OCI-LY1 (cell line): ENCODE data around the gene SH3D21.
A peak's percentile ranks its signal among the peaks of the same experiment; 100 is the strongest.

Source experiments
- H2AFZ ChIP-seq: fragments of 200-600 bp; sonication (generic), shearing (Covaris generic); 2 replicates; pipeline ENCODE4 v1.6.0; 2014; ENCODE audit warnings: antibody characterized with exemption, mild to moderate bottlenecking, low read length
- H3F3A ChIP-seq: fragments of 200-600 bp; sonication (generic), shearing (Covaris generic); 2 replicates; pipeline ENCODE4 v1.6.0; 2014; ENCODE audit warnings: mild to moderate bottlenecking, antibody characterized with exemption, low read length, moderate library complexity; ENCODE audit not compliant: insufficient read depth
- H3K27ac ChIP-seq: fragments of 200-600 bp; sonication (generic); 2 replicates; pipeline ENCODE4 v1.5.1; 2014; ENCODE audit warnings: low read length, mixed run types, mild to moderate bottlenecking, low read depth; ENCODE audit not compliant: poor library complexity, severe bottlenecking
- H3K27me3 ChIP-seq: fragments of 200-600 bp; sonication (generic); 2 replicates; pipeline ENCODE4 v1.6.0; 2014; ENCODE audit warnings: antibody characterized with exemption, mild to moderate bottlenecking, low read length, moderate library complexity; ENCODE audit not compliant: insufficient read depth
- H3K36me3 ChIP-seq: fragments of 200-600 bp; sonication (generic); 2 replicates; pipeline ENCODE4 v1.6.1; 2014; ENCODE audit warnings: mild to moderate bottlenecking, antibody characterized with exemption, low read length, moderate library complexity, mixed read lengths; ENCODE audit not compliant: insufficient read depth
- H3K4me1 ChIP-seq: fragments of 200-600 bp; sonication (generic); 2 replicates; pipeline ENCODE4 v1.5.1; 2014; ENCODE audit warnings: mild to moderate bottlenecking, low read length, moderate library complexity; ENCODE audit not compliant: insufficient read depth, severe bottlenecking
- H3K4me2 ChIP-seq: fragments of 200-600 bp; sonication (generic), shearing (Covaris generic); 2 replicates; pipeline ENCODE4 v1.6.1; 2014; ENCODE audit warnings: low read length
- H3K4me3 ChIP-seq: fragments of 200-600 bp; sonication (generic); 2 replicates; pipeline ENCODE4 v1.5.1; 2014; ENCODE audit warnings: low read length, low read depth, mild to moderate bottlenecking, mixed read lengths; ENCODE audit not compliant: poor library complexity, severe bottlenecking
- H3K79me2 ChIP-seq: fragments of 200-600 bp; shearing (Covaris generic); 2 replicates; pipeline ENCODE4 v1.6.1; 2016; ENCODE audit warnings: mixed run types, low read length, mixed read lengths; ENCODE audit not compliant: insufficient read depth
- H3K9ac ChIP-seq: fragments of 200-600 bp; sonication (generic), shearing (Covaris generic); 2 replicates; pipeline ENCODE4 v1.6.1; 2014; ENCODE audit warnings: mild to moderate bottlenecking, low read length, mixed read lengths
- H3K9me2 ChIP-seq: fragments of 200-600 bp; sonication (generic), shearing (Covaris generic); 2 replicates; pipeline ENCODE4 v1.6.1; 2014; ENCODE audit warnings: low read depth, mild to moderate bottlenecking, low read length, mixed read lengths
- H3K9me3 ChIP-seq: fragments of 200-600 bp; shearing (Covaris generic); 2 replicates; pipeline ENCODE4 v1.6.1; 2014; ENCODE audit warnings: low read length, mixed read lengths
- H4K20me1 ChIP-seq: fragments of 200-600 bp; sonication (generic), shearing (Covaris generic); 2 replicates; pipeline ENCODE4 v1.6.0; 2016; ENCODE audit warnings: mild to moderate bottlenecking, low read length; ENCODE audit not compliant: insufficient read depth
- CTCF ChIP-seq: fragments of 200-600 bp; sonication (generic), shearing (Covaris generic); IDR thresholded peaks from 2 replicates; pipeline ENCODE4 v1.5.1; 2017; ENCODE audit warnings: mild to moderate bottlenecking, antibody characterized with exemption, low read length, moderate library complexity, mixed read lengths
- EZH2 ChIP-seq: fragments of 200-600 bp; sonication (generic), shearing (Covaris generic); IDR thresholded peaks from 2 replicates; pipeline ENCODE4 v1.8.0; 2017; ENCODE audit warnings: borderline replicate concordance, mixed run types, mild to moderate bottlenecking, antibody characterized with exemption, low read length, moderate library complexity, mixed read lengths

Gene SH3D21

DNA sequence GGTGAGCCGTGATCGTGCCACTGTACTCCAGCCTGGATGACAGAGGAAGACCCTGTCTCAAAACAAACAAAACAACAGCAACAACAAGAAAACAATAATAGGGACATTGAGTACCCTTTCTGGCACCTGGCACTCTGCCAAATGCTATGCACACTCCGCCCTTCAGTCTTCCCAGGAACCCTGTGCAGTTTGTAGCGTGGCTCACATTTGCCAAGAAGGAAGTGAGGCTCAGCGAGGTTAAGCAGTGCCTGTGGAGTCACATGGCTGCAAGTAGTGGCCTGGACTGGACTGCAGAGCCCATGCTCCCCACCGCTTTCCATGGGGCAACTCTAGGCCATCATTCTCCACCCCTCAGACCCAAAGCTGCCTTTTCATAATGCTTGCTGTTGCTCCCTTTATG, 22.5 kb downstream of the SH3D21 start:
- H3K9me2 ChIP-seq: no peaks in the 10 kb centered on the region
- peaks cover 3% of the 10 kb centered on the region; the same call in 1 of the 2 replicates for H3K27me3 ChIP-seq
- no peak for TF ChIP-seq CTCF
- TF ChIP-seq EZH2: no peak
- H2AFZ ChIP-seq: no peak overlapping the region
- H3K4me1 ChIP-seq: peaks cover 18% of the 10 kb centered on the region
- peaks cover 8% of the 10 kb centered on the region; the same call in 1 of the 2 replicates for H3K36me3 ChIP-seq
- H3K79me2 ChIP-seq: no peaks in the 10 kb centered on the region
- H3K4me2 ChIP-seq: no peak overlapping the region
- no peak overlapping the region for H3K9ac ChIP-seq
- no peaks in the 10 kb centered on the region for H3F3A ChIP-seq
- no peaks in the 10 kb centered on the region for H3K9me3 ChIP-seq
- H3K4me3 ChIP-seq: no peak overlapping the region
- no peak overlapping the region for H3K27ac ChIP-seq
- H4K20me1 ChIP-seq: no peaks in the 10 kb centered on the region

DNA sequence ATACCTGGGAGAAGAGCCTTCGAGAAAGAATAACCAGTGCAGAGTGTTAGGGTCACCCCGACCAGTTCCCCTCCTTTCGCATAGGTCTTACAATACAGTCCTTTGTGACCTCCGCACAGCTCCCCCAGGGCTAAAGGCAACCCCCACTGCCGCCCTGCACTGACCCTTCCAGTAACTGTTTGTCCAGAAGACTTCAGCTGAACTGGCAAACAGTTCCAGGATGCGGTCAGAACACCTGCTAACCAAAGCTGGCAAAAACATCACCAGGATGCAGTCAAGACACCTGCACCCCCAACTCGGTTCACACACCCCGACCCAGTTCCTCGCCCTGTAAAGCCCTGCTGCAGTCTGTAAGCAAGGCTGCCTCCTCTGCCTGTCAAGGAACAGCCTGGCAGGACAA, 23.6 kb downstream of the SH3D21 start:
- Histone ChIP-seq H3K79me2 (no peaks in the 10 kb centered on the region), H3F3A (no peaks in the 10 kb centered on the region), H3K9ac (no peak overlapping the region), H2AFZ (no peak overlapping the region), H3K27ac (no peak overlapping the region), H4K20me1 (no peaks in the 10 kb centered on the region), H3K9me3 (no peaks in the 10 kb centered on the region), H3K36me3 (peaks cover 8% of the 10 kb centered on the region; the same call in 1 of the 2 replicates), H3K4me2 (peak overlapping the region; percentile 33; the same call in 1 of the 2 replicates), H3K4me1 (peaks cover 15% of the 10 kb centered on the region), H3K27me3 (peaks cover 3% of the 10 kb centered on the region; the same call in 1 of the 2 replicates), H3K4me3 (no peak overlapping the region), H3K9me2 (no peaks in the 10 kb centered on the region)
- TF ChIP-seq EZH2: no peak
- no peak for TF ChIP-seq CTCF

DNA sequence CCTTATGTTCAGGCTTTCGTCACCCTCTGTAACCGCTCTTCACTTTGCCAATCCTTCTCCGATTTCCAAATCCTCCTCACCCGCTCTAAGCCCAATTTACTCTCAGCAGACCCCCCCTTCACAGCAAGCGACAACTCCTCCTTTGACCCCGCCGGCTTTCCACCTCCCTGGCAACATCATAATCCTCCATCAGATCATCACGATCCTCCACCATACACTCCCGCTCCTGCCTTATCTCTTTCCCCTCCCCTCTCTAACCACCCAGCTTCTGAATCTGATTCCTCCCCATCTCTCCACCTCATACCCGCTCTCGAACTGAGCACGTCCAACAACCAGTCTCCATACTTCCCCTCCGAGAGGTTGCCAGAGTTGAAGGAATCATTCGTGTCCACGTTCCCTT, 24.8 kb downstream of the SH3D21 start:
- H3K9me2 ChIP-seq: no peaks in the 10 kb centered on the region
- H3K4me3 ChIP-seq: no peak overlapping the region
- no peak overlapping the region for H2AFZ ChIP-seq
- no peaks in the 10 kb centered on the region for H4K20me1 ChIP-seq
- H3K9ac ChIP-seq: no peak overlapping the region
- H3F3A ChIP-seq: no peaks in the 10 kb centered on the region
- peaks cover 15% of the 10 kb centered on the region for H3K4me1 ChIP-seq
- H3K9me3 ChIP-seq: no peaks in the 10 kb centered on the region
- H3K4me2 ChIP-seq: no peak overlapping the region
- TF ChIP-seq EZH2: no peak
- TF ChIP-seq CTCF: no peak
- no peak overlapping the region for H3K27ac ChIP-seq
- no peaks in the 10 kb centered on the region for H3K79me2 ChIP-seq
- H3K27me3 ChIP-seq: peaks cover 3% of the 10 kb centered on the region; the same call in 1 of the 2 replicates
- H3K36me3 ChIP-seq: peaks cover 8% of the 10 kb centered on the region; the same call in 1 of the 2 replicates
